GM12872 (cell line): Measurements from ENCODE around the gene TCEAL4.

Experiments used
- CTCF ChIP-seq: IDR thresholded peaks from 3 replicates; pipeline ENCODE4 v1.5.1; 2011; ENCODE audit warnings: low read depth, mild to moderate bottlenecking, low read length, moderate library complexity; ENCODE audit not compliant: insufficient read depth

The TCEAL4 gene

GRCh38 chrX:103549916-103550315 is 35.4 kb upstream of the TCEAL4 start:
- TF ChIP-seq CTCF: no peak

GRCh38 chrX:103550415-103551051 is 34.8 kb upstream of the TCEAL4 start:
- no peak for TF ChIP-seq CTCF

- TF ChIP-seq CTCF: no peak
These were observed 33.1 kb upstream of the TCEAL4 start for GRCh38 chrX:103552236-103552635.

- no peak for TF ChIP-seq CTCF
These were observed 30.5 kb upstream of the TCEAL4 start for GRCh38 chrX:103554687-103555424.

GRCh38 chrX:103556963-103557612 is 28.2 kb upstream of the TCEAL4 start:
- no peak for TF ChIP-seq CTCF

GRCh38 chrX:103560256-103560655 is 25.1 kb upstream of the TCEAL4 start:
- no peak for TF ChIP-seq CTCF

- TF ChIP-seq CTCF: no peak
These were observed 22.5 kb upstream of the TCEAL4 start for GRCh38 chrX:103562801-103563200.
